Effector CD8-positive, alpha-beta T cell (primary cell): ENCODE results near the gene CCNL1.
"Not testable (repeated sequence)": the region's sequence is repeated elsewhere in the genome, so short reads cannot be mapped to it uniquely, and the experiment has no call there.

Experiments
- DNase-seq: peaks from one replicate; lab custom pipeline; 2025; lab: John Stamatoyannopoulos, UW

CCNL1 gene

DNA sequence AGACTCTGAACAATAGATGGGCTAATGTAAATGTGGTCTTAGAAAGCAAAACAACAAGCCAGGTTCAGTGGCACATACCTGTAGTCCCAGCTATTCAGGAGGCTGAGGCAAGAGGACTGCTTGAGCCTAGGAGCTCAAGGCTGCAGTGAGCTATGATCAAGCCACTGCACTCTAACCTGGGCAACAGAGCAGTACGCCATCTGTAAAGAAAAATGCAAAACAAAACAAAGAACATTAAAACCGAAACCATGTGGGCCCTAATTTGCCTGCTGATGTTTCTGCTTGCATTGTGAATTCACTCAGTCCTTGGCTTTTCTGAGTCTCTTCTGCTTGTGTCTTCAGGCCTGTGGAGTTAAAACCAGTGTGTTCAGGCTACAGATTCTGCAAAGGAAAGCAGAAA is 56.7 kb downstream of the CCNL1 start:
- DNase-seq, result no peak

DNA sequence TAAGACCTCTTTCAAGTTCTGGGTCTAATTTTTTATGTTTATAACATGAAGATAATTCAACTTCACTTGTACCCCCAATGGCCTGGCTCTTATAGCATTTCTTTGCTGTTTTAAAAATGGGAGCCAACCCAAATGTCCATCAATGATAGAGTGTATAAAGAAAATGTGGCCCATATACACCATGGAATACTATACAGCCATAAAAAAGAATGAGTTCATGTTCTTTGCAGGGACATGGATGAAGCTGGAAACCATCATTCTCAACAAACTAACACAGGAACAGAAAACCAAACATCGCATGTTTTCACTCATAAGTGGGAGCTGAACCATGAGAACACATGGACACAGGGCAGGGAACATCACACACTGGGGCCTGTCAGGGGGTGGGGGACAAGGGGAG is 57.4 kb downstream of the CCNL1 start:
- DNase-seq, result not testable (repeated sequence)

- DNase-seq, result no peak
Measured at GRCh38 chr3:157102098-157102497, 57.8 kb downstream of the CCNL1 start.

DNA sequence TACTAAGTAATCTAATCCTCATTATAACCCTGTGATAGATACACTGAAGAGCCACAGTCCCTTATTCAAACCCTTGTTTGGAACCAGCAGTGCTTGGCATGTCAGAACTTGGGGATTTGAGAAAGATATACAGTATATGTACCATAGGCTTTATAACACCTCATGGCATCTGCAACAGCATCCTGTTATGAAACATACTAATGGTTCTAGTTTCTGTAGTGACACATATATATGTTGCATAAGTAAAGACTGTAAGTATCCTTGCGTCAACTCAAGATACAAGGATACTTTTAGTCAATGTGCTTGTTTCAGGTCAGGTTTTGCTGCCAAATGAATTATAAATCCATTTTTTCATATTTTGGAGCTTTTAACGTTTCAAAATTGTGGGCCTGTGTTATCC is 58.5 kb downstream of the CCNL1 start:
- DNase-seq, result no peak

- no peak for DNase-seq
Measured at GRCh38 chr3:157100608-157101396, 59.1 kb downstream of the CCNL1 start.

- DNase-seq, result no peak
Measured at GRCh38 chr3:157100096-157100477, 59.9 kb downstream of the CCNL1 start.

GRCh38 chr3:157099326-157100095 is 60.4 kb downstream of the CCNL1 start:
- DNase-seq, result no peak

DNA sequence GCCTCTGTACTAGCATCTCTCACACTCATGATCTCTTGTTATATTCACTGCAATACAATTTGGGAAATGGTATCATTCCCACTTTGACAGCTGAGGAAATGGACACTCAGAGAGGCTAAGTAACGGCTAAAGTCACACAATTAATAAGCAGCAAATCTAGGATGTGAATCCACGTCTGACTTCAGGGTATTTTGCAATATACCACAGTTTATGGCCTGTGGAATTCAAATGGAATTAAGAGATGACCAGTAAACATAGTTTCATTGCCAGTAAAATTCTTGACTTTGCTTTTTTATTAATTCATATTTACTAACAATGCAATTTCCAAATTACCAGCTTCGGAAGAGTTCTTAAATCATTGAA is 61.1 kb downstream of the CCNL1 start:
- no peak for DNase-seq

GRCh38 chr3:157098121-157098822 is 61.7 kb downstream of the CCNL1 start:
- no peak for DNase-seq
